NK-92 (cell line): Measurements from ENCODE around the gene BMP10.

ENCODE experiments used
- DNase-seq: peaks from one replicate; lab custom pipeline; 2025; ENCODE audit not compliant: unreplicated experiment; lab: John Stamatoyannopoulos, UW

BMP10 gene

DNA sequence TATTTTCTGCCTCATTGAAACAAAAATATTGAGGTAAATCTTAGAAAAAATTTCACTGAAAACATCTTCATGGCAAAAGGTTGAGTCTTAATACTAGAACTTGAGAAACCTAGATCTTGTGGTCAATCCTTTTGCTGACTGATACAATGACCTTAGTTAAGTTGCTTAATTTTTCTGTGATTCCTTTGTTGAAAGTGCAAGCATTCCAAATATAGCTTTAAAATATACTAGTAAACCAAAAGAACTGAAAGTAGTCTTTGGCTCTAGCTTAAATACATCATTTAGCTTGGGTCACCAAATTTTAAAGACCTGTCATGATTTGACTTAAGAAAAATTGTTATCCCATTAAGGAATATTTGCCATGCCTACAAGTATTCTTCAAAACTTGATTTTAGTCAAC is 16.7 kb downstream of the BMP10 start:
- DNase-seq = no peak

DNA sequence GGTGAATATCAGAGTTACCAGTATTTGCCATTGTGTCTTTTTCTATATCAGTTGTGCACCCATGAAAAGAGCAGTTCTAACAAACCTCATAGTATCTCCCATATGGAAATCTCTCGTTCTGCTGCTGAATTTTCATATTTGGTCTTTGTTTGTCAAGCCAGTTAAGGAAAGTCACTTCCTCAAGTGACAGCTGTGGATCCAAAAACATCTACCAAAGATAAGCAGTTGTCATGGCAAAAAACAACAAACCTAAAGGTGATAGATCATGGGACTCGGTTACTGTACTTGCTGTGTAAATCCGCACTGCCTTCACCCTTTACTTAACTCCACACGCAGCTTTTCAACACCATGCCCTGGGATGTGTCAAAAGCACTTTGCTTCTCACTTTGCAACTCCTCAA is 17.3 kb downstream of the BMP10 start:
- no peak for DNase-seq

DNA sequence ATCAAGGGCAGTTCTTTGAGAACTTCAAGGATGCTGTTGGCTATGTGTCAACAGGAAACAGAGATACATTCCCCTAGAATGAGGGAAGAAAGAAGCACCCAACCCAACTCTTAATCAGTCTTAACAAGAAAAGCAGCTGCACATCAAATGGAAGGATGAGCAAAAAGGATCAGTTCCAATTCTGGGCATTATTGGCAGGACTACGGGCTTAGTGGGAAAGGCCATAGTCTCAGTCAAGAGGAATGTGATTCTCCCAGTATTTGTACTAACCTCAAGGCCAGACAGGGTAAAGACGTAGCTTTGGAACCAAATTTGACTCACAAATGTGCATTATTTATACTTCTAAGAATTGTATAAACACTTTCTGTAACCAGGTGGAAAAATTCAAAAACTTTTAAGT is 18.2 kb downstream of the BMP10 start:
- DNase-seq = no peak

DNA sequence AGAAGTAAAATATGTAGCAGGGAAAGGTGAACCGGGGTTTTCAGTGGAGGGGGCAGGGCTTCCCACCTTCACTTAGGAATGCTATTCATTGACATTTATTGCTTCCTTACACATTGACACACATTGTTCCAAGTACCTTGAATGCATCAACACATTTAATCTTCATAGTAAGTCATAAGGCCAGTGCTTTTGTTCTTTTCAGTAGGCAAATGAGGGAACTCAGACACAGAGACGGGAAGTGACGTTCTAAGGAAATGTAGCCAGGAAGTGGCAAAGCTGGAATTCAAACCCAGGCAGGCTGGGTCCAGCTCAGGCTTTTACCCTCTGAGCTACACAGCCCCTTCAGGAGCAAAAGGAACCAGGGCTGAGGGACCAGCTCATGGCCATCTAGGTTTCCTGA is 20.7 kb downstream of the BMP10 start:
- no peak for DNase-seq

DNA sequence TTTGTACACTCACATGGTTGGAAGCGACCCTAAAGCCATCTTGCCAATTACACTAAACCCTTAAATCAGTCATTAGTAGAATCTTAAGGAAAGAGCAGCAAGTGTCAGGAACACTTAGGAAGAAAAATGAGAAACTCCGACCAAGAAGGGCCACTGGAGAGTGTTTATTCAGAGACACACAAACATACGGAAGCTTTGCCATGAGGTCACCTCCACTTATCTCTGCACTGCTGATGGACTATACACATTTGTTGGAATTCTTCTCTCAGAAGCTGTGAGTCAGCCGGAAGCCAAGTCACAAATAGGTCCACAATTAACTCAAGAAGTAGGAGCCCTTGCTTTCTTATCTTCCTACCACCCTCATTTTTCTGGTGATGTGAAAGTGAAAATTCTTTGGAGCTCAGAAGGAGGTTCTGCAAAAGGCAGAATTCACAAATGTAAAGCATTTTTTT is 21.6 kb downstream of the BMP10 start:
- DNase-seq = no peak

DNA sequence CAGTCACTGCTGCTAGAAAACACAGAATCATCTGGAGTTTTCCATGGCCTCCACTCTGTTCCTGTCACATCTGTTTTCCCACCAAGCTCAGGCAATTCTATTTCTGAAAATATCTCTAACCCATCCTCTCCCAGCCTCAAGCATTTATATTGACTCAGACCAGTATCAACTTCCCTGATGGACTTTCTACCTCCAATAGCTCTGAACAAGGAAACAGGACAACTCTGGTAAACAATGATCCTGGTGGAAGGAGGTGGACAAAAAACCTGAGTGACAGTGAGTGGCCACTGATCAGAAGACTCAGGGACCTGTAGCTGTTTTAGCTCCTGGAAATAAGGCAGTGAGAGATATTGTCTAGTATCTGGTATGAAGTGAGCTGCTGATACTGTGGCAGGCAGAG is 23.4 kb downstream of the BMP10 start:
- no peak for DNase-seq

DNA sequence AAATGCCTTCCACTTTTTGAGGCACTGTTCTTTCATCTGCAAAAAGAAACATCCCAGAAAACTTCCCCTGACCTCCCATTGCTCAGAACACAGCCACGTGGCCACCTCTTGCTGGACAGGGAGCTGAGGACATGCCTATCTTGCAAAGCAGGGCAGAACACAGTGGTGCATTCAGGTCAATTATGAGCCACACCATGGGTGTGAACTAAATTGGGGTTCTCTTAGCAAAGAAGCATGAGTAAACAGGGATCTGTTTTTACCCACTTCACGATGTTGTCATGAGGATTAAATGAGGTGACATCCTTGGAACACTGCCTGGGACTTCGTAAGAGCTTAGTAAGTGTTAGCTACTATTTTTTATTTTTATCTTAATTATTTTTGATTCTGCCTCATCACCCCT is 25.1 kb downstream of the BMP10 start:
- no peak for DNase-seq

DNA sequence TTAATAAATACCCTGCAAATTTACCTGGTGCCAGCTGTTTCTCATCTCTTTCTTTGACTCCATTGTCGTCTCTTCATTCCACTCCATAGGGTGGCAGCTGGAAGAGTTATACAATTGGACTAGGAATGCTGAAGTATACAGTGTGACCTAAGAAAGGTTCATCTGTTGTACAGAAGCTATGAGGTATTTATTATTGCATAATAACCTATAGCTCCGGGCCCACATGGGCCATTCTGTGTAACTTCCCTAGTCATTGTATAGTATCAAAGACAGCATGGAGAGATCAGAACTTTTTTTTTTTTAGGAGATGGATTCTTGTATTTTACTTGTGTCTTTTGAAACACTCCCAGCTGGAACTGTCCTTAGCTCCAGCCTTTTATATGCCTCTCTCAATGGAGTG is 26.2 kb downstream of the BMP10 start:
- DNase-seq = no peak

DNA sequence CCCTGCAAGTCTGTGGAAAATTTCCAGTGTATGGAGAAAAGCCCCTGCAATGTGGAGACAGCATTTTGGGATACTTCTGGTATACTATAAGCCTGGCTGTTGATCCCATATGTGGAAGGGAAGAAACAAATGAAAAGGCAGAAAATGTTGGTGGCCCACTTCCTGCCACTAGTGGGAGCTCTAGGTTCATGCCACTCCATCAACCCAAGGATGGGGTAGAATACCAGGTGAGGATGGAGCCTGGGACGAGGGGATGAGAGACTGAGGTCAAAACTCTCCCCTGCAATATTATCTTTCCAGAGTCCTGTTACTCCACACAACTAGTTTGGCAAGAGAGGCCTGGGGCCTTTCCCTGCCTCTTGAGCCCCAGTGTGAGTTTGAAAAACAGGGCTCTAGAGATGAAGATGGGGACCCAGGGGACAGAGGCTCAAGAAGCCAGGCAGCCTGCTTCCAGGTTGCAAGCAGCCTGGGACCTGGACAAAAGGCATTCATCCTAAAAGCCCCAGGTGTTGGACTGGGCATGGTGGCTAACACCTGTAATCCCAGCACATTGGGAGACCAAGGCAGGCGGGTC is 31.9 kb downstream of the BMP10 start:
- no peak for DNase-seq

DNA sequence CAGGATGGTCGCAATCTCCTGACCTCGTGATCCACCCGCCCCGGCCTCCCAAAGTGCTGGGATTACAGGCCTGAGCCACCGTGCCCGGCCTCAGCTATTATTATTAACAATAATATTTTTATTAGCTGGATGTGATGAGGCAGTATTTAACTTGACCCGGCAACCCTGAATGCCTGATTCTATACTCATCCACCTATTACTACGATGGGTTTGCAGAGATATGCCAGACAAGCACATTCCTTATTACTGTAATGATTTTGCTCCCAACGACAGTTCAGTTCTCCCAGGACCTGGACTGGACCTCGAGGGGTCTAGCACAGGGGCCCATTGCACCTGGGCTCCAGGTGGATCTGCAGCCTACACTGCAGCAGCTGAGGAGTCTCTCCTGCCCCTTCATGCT is 32.6 kb downstream of the BMP10 start:
- DNase-seq = no peak

DNA sequence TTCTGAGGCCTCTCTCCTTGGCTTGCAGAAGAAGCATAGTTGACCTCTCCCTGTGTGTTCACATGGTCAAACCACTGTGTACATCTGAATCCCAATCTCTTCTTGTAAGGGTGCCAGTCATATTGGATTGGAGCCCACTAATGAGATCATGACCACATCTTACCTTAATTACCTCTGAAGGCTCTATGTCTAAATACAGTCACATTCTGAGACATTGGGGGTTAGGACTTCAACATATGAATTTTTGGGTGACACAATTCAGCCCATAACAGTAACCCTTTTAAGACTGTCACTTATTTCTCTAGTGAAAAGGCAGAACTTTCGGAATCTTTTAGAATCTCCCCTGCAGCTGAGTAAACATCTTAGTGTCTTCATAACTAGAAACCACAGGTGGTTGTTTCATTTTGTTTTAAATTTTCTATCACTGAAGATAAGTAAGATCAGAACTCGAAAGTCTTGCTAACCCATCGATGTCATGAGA is 33.3 kb downstream of the BMP10 start:
- no peak for DNase-seq

DNA sequence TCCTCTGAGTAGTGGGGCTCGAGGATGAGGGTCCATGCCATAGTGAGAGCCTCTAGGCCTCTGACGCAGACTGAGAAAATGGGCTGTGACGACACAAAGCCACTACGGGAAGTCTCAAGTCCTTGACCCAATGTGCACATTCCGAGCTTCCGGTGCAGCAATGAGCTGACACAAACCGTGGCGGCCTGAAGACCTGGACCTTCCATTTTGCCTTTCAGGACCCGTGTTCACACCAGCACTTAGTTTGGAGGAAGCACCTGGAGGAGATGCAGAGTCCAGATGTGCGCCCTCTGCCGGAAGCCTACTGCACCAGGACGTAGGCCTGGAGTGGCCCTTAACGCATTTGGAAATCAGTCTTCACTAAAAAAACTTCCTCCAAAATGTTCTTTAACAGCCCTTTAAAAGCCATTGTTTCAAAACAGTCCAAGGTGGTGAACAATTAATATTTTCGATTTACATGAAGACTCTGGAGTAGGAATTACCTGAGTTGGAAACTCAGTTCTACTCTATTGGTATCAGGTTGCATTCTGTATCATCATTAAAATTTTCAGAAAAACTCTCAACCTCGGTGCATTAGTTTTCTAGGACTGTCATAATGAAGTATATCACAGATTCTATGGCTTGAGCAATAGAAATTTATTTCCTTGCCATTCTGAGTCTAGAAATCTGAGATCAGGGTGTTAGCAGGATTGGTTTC is 33.9 kb downstream of the BMP10 start:
- peak; percentile 8 for DNase-seq

DNA sequence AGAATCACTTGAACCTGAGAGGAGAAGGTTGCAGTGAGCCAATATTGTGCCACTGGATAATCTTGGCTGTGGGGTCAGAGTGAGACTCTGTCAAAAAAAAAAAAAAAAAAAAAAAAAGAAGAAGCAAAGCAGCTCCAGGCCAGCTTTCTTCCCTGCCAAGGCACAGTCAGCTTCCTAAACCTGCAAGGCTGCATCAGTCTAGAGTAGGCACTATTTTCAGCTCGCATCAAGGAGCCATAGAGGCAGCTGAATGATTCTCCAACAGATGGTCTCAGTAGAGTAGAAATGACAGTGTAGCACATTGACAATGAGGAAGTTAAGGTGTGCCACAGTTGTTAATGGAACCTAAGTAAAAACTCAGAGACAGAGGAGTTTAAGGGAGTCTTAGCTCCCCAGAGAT is 35.6 kb downstream of the BMP10 start:
- DNase-seq = no peak

DNA sequence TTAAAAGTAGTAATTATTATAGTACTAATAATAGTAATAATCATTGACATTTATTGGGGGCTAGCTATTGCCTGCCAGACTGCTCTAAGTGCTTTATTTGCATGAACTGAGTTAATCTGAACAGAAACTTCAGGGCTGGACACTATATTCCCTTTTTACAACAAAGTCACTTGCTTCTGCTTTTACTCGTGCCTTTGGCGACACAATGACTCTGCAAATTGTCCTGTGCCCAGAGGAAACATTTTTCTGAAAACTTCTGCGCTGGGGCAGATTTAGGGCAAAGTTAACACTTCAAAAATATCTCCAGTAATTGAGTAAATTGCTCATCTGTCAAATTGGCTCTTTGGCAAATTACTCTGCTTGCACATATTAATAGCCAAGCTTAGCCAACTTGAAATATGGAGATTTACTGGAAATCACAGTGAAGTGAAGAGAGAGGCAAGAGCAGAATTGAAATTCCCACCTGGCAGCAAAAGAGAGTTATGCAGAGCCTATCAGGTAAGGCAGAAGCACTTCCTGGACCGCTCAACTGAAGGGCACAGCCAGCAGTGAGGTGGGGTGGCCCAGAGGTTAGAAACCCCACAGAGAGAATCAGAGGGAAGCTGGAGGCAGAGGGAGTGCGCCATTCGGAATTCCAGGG is 36.3 kb downstream of the BMP10 start:
- DNase-seq = no peak

DNA sequence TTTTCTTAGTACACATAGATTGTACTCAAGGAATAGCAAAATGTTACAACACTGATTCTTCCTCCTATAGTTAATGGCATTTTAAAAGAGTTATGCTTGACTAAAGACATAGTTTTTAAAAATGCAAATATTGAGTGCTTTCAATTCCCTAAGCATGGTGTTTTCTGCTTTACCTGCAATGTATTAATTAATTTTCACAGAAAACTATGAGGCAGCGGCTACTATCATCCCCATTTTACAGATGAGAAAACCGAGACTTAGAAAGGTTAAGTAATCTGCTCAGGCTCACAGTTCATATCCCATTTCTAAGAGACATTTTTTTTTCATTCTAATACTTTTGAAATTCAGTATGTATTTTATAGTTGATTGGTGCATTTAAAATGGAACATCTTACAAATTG is 38.0 kb downstream of the BMP10 start:
- no peak for DNase-seq

DNA sequence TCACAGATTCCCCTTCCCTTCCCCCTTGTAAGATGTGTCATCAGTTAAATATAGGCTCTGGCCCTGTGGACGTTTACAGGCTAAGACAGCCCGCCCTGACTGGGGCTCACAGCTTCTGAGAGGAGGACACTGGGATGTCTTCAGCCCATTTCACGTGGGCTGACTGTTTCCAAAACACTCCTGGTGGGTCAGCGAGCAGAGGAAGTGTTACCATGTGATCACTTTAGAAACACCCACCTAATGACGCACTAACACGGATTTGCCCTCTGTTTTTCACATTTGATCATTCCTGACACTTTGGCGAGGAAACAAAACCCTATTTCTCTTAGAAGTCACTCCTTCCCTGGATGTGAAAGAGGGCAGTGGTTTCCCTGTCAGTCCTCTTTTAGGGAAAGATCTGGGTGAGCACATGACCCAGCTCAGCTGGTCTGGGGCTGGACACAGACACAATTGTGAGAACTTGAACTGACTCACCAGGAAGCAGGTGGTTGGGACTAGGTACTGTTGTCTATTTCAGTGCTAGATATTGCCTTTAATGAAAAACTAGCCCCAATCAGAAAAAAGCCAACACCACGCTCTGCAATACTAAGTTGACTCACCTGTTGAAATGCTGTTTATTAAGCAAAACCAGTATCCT is 38.8 kb downstream of the BMP10 start:
- no peak for DNase-seq

DNA sequence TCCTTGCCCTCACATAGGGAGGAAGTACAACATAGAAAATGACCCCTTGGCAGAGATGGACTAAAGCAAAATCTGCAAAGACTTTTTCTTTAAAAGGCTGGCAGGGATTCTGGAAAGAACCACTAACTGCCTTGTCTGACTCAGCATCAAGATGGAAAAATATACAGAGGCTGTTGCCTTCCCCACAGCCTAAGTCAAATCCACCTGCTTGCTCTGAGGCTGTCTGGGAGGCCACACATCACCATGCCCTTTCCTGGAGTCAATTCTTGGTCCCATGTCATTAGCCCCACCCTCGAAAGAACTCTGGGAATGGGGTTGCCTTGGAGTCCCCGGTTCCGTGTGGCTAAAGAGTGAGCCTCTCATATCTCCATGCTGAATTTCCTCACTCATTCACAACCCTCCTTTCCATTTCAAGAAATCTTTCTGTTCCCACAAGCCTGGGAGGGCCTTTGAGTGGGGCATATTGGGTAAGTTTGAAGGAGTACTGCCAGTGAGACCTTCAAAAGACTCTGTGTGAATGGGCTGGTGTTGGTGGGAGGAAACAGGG is 39.4 kb downstream of the BMP10 start:
- DNase-seq = no peak

DNA sequence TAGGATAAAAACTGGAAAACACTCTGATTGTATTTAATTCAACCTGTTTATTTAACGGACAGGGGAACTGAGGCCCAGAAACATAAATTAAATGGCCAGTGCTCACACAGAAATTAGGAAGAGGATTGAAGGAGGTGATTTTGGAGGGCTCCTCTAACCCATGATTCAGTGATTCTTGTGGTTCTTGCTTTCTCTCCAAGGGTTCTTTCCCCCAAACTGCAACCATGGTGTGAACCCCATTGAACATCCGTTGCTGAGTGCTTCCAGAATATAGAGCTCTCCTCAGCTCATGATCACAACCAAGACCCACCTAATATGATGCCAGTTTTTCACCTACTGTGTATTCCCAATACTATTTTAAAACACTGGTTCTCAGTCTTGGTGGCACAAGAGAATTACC is 41.4 kb downstream of the BMP10 start:
- no peak for DNase-seq

DNA sequence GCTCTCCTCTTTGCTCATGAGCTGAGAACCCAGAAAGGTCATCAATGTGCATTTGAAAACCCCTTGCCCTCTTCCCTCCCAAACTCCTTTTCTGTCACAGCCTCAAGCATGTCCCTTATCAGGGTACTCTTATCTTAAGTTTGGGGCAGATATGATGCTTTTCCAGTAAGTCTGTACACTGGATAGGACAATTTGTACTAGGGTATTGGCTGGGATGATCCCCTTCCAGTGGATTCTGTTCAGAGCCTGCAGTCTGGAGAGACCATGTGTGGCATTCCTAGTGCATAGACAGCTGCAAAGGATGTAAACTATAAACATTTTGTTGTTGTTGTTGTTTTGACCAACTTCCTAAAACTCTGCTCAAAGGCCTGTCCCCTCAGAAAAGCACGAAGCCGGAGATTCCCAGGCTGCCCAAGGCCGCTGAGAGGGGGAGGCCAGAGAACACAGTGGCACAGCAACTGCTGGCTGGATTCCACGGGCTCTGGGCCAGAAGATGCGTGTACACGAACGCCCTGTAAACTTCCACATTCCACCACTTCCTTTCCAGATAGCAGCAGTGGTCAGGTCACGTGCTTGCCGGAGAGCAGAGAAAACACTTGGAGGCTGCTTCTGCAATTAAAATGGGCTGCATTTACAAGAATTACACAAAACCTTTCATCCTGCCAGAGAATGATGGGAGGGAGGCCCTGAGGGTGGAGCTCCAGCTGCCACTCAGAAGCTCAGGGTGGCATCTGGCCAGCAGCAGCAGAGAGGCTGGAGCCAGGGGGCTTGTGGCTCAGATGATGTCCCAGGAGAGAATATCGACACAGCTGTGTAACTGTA is 42.1 kb downstream of the BMP10 start:
- no peak for DNase-seq

DNA sequence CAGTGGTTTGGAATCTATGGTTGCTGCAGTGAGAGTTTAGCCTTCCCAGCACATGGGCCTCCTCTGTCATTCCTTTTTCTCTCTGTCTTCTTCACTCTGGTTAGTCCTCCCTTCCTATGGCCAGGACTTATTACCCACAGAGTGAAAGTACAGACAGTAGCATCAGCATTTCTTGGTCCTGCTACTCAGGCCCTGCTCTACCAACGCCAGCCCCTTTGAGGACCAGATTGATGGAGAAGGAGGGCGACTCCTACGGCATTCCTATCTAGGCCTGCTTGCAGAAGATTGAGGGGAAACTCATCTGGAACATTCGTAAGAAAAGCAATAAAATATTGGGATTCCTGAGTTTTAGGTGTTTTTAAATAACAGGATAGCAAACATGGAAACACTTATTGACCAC is 43.5 kb downstream of the BMP10 start:
- no peak for DNase-seq

DNA sequence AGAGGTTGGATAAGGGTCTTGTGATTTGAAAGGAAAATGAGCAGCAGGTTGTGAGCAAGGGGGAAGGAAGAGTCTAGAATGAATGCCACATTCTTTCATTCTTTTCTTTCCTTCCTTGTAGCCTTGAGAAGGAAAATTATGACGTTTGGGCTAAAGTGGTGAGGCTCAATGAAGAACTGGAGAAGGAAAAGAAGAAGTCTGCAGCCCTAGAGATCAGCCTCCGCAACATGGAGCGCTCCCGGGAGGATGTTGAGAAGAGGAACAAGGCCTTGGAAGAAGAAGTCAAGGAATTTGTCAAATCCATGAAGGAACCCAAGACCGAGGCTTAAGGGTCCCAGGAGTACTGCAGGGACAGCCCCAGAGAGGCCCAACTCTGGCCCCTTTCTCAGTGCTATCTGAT is 45.3 kb downstream of the BMP10 start:
- DNase-seq = no peak
